Kasumi-1 (cell line): ENCODE results near the gene ATP6AP2.
"Not testable (repeated sequence)": the region's sequence is repeated elsewhere in the genome, so short reads cannot be mapped to it uniquely, and the experiment has no call there.

ENCODE experiments used
- DNase-seq, 2 experiments: peaks; one replicate each; lab custom pipeline; 2025; lab: John Stamatoyannopoulos, UW

The ATP6AP2 gene, protein sequence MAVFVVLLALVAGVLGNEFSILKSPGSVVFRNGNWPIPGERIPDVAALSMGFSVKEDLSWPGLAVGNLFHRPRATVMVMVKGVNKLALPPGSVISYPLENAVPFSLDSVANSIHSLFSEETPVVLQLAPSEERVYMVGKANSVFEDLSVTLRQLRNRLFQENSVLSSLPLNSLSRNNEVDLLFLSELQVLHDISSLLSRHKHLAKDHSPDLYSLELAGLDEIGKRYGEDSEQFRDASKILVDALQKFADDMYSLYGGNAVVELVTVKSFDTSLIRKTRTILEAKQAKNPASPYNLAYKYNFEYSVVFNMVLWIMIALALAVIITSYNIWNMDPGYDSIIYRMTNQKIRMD

DNA sequence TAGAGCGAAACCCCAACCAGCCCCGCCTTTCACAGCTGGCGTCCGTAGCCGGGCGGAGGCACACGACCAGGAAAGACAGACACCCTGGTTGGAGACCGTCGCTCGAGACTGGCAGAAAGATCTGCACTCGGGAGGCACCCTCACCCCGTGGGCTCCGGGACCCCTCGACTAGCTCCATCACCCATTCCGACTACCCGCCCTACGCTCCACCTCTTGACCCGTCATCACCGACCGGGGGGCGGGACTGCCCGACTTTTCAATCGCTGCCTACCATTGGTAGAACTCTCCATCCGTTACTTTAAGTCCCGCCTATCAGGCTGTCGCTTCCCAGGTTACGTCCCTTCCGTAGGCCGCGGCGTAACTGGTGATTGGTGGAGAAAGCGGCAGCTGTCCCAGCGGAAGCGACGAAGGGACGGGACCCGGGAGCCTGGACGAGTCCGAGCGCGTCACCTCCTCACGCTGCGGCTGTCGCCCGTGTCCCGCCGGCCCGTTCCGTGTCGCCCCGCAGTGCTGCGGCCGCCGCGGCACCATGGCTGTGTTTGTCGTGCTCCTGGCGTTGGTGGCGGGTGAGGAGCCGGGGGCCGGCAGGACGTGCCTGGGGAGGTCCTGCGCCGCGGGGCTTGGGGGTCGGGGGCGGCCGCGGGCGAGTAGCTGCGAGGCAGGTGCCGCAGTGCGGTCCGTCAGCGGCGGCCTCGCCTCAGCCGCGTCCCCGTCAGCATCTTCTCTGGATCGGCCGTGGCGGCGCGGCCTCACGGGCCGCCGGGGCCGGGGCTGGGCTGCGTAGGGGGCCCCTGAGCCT lies at the start of gene ATP6AP2:
Gene ATP6AP2 (plus strand): TSS at position 434 of the 799 bp plus-strand sequence. CDS start 96 bp downstream, at position 530.
- DNase-seq = peak; percentile 85 to 92

DNA sequence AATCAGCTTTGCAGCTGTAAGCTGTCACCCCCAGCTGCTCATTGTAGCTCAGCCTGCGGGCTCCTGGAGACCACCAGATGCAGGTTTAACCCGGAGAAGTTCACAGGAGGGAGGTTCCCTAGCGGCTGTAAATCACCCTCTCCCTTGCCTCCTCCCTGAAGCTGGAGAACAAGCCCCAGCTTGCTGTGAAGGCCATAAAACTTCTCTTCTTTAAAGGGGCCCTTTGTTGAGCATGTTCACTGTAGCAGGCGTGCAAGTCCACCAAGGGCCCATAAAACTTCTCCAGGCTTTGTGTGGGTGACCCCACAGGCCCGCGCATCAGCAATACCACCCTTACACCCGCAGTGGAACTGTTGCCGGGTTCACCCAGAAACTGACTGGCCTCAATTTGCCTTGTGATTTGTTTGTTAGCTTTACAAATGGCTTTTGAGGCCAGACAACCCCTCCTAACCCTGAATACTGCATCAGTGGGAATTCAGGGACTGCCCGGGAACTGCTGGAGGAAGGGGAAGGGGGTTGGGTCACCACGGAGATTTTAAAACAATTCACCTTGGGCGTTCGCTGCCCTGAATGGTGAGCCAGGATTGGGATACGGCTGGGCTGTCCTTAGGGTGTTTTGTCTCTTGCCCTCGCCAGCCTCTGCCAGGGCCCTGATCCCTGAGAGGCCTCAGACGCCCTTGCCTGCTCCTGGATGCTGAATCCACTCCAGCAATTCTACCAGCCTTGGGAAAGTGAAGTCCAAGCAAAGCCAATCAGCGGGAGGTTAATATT lies 49.5 kb upstream of the ATP6AP2 start:
- DNase-seq = no peak

DNA sequence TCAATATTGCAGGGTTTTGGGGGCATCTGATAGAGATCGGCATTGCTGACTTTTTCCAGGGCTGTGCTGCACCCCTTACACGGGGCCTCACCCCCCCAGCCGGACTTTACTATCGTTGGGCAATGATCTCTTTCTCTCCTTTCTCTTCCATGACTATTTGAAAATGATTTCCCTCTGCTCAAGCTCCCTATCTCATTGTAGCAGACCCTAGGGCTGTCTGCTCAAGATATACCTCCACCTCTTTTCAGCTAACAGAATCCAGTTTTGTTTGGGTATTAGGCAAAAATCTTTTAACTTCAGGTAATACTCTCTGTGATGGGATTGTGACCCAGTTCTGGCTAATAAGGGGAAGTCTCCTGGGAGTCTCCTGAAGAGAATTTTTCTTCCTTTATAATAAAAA lies 43.5 kb upstream of the ATP6AP2 start:
- DNase-seq = no peak

DNA sequence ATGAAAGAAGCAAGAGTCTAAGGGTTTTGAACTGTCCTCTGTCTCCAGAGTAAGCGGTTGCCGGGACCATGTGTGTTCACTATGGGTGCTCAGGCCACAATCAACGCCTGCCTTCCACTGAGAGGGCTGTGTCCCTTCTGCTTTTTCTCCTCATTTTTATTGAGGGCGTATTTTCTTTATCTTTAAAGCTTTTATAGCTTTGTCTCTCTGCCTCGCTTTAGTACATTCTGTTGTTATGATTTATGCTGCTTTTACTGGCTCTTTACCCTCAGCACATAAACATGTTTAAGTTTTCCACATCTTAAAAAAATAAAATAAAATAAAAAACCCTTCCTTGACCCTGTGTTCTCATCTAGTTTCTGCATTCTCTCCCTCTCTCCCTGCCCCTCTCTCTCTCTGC lies 42.4 kb upstream of the ATP6AP2 start:
- DNase-seq = no peak

DNA sequence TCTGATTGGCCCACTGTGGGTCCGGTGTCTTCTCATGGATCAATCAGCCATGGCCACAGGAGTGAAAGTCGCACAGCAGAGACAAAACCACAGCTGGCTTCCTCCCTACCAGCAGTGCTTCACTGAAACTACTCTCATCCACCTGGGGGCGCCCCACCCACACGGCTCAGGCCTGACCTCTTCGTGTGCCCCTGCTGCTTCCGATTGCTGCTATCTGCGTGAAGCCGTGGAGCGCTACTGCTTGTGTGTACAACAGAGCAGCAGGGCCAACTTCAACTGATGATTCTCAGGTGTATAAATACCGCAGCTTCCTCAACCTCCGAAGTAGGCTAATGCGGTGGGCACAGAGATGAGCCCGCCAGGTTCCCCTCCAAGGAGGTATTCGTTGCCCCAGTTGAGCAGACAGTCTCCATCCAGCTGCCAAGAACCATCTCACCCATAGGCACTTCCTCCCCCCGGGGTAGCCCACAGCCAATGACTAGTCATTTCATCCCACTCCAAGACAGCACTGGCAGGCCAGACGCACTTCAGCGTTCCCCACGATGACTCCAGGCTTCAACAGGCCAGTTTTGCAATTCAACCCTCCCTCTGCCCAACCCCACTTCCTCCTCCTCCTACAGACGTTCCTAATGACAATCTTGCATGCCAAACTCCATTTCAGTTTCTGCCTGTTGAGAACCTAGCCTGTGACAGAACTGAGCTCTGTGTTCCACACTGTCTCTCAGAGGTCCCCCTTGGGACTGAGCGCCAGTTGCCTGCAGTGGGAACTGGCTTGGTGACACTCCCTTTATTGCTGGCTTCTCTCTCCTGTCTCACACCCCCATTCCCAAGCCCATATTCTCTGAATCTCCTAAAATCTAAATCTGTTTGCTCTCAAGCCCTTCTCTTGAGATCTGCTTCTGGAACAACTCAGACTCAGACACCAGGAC lies 41.3 kb upstream of the ATP6AP2 start:
- DNase-seq = peak; percentile 67 to 70

DNA sequence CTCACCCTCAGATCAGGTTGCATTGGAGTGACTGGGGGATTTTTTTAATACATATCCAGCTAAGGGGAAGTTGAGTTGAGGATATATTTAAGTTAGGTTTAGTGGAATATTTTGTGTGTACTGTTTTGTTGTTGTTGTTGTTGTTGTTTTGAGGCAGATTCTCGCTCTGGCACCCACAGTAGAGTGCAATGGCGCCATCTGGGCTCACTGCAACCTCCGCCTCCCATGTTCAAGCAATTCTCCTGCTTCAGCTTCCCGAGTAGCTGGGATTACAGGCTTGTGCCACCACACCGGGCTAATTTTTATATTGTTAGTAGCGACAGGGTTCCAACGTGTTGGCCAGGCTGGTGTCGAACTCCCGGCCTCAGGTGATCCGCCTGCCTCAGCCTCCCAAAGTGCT lies 38.6 kb upstream of the ATP6AP2 start:
- DNase-seq = no peak

DNA sequence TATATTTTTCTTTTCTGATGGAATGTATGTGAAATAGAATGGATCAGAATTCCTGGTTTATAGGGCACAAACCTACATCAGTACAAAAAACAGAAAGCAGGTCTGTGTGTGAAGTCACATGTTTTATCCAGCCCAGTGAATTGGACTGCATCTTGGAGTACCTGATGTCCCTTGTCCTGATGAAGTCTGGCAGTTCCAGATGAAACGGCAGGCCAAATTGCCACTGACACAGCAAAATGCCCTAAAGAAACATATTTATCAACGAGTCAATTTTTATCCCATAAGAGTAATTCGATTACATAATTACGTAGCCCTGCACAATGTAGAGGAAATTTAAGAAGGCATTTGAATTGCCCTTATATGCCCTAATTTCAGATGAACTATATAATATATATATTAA lies 37.8 kb upstream of the ATP6AP2 start:
- DNase-seq = no peak

DNA sequence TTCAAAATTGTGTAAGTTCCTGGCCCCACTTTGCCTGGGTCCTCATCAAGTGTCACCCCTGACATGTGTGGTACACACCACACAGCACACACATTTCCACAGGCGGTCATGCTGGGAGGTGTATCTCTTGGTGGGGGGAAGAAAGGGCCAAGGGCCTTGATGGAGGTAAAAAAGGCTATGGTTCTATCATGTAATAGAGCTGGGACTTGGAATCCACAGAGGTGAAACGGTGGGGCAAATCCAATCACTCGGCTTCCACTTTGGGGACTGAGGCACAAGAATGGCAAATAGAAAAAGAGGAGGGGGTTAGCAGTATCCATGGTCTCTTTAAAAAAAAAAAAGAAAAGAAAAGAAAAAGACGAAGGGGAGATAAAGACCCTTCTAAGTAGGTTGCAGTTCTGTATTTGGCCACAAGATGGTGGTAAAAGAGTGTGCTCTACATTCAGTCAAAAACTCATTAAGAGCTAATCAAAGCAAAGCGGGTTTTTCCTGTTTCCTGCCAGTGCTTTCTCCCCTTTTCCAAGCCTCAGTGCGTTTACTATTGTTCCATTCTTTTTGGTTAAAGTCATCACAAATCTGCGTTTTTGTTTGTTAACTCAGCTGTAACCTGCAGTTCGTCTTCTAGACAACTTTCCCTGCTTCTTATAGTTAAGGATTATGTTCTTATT lies 37.0 kb upstream of the ATP6AP2 start:
- DNase-seq = peak; percentile 14 to 45

DNA sequence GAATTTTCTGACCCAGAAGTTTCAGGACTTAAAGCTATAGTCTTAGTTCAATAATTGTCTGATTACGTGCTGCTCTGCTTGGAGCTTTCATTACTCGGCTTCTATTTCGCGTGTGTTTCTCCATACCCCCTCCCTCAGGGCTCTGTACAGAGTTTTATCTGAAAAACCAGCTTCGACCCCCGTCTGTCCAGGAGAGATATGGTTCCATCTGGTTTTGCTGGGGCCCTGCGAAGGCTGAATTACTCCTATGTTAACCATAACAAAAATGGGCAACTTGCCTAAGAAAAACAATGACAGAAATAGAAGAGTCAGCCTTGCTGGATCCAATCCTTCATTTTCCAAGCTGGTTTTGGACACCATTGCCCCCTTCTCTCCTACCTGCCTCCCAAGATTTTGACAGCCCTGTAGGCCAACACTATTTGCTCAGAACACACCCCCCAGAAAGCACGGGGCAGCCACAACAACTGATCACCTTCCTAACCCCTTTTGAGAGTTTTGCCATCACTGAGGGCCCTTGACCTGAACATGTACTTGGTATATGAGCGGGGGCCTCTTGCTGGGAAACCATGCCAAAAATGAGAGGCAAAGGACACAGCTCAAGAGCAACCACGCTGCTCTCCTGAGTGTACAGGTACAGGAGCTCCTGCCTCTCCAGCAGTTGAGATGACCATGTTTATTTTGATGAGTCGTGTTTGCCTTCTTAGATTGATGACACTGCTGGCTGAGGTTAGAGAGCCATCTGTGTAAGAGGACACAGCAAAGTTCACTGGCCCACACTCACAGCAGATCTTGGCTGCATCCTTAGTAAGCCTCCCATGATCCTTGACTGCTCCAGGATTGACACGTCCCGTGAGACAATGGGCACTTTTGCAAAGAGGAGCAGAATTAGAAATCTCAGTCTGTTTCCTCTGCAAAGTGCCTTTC lies 36.2 kb upstream of the ATP6AP2 start:
- no peak for DNase-seq

DNA sequence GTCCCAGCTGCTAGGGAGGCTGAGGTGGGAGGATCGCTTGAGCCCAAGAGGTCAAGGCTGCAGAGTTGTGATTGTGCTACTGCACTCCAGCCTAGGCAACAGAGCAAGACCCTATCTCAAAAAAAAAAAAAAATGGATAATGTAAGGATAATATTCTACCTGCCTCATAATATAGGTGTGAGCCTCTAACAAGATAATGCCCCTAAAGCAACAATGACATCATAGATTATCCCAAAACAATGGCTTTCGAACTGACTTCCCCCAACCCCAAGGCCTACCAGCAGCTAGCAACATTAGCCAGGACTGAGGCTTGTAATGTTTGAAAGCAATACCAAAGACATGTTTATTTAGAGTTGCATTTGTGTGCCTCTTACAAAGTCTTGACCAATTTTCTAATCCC lies 33.9 kb upstream of the ATP6AP2 start:
- no peak for DNase-seq

DNA sequence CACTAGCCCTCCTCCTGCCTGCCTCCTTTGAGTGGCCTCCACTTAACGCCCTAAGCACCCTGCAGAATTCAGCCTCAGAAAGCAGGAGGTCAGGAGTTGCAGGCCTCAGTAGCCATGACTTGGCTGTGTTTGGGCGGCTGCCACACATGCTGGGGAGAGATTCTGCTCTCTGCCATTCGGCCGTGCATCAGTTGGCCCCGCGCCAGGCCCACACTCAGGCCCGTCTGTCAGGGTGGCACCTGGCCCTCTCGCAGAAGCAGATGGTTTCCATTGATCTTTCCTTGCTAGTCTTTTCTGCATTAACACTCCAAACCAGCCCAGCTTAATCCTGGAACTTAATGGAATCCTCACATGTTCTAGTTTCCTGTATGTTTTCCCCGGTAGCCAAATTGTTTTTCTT lies 30.7 kb upstream of the ATP6AP2 start:
- DNase-seq = no peak

DNA sequence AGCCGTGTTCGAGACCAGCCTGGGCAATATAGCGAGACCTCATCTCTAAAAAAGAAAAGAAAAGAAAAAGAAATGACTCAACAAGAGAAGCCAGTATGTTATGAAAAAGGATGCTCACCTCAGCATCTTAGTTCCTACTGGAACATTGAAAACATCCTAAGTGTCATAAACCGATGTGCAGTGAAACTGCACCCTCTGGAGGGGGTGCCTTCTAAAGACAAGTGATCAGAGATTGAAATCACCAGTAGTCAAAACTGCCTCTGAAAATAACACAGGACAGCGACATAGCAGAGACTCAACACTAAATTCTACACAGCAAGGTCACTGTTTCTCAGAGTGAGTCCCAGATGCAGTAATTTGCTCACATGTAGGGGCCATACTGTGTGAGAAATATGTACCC lies 28.0 kb upstream of the ATP6AP2 start:
- peak in 1 of 2 experiments; percentile 1 for DNase-seq

DNA sequence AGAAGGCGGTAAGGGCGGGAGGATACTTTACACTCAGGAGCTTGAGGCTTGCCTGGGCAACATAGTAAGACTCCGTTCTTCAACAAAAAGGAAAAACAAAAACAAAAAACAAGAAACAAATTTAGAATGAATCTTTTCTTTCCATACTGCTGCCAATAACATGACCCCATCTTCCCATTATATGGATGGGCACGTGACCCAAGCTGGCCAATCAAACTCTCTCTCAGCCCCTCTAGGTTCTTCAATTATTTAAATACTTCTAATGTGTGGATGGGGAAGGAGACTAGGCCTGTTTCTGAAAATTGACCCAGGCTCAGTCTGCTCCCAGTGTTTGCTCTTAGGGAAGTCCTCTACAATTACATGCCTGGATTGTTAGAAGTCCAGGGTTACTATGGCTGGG lies 22.2 kb upstream of the ATP6AP2 start:
- DNase-seq = no peak

DNA sequence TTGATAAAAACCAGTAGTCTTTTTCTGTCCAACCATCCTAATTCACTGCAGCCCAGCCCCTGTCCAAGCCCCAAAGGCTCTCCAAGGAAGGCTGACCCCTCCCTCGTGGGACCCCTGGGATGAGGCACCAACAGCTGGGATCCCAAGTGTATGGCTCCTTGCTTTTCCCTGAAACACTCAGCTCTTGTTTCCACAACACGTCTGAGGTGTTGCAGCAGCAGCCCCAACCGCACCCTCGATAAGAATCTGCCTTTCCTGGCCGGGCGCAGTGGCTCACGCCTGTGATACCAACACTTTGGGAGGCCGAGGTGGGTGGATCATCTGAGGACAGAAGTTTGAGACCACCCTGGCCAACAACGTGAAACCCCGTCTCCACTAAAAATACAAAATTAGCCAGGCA lies 17.0 kb upstream of the ATP6AP2 start:
- DNase-seq = no peak

DNA sequence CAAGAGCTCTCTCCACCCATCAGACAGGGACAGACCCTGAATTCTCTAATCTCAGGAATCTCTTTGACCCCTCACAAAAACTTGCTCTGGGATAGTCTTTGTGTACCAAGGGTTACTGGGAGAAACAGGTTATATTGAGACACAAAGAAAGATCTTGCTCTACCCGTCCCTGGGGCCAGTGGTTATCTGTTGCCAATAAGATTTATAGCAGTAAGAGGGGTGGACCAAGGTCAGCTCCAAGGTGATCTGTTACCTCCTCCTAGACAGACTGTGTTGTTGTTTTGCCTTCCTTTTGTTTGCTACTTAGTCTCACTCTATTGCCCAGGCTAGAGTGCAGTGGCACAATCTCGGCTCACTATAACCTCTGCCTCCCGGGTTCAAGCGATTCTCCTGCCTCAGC lies 16.3 kb upstream of the ATP6AP2 start:
- no peak for DNase-seq

DNA sequence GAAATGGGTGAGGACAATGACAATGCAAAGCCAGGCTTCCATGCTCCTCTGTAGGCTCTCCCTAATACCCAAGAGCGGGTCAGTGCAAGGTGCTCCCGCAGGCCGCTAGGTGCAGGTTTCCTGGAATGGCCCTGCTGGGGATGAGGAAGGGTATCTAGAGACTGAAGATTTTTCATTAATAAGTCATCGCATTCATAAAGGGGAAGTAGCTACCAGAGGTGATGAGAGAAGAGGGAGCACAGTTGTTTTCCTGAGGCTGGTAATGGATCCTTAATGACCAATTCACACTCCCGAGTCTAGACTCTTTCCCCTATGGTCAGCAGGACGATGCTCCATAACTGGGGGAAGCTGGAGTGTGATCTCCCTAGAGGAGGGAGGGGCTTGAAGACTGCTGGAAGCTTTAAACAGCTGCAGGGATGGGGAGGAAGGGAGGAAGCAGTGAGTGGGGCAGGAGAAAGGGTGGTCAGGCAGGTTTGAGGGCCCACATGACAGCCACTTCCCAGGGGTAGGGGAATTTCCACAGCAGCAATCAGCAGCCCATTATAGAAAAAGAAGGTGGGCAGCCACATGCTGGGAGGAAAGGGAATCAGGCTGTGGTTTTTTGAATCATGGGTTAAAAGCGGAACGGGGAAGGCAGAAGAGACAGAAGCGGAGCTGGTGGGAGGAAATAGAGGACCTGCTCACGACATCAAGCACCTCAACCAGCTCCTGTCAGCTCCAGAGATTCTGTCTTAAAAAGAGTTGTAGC lies 10.2 kb upstream of the ATP6AP2 start:
- DNase-seq = peak; percentile 72 to 78

DNA sequence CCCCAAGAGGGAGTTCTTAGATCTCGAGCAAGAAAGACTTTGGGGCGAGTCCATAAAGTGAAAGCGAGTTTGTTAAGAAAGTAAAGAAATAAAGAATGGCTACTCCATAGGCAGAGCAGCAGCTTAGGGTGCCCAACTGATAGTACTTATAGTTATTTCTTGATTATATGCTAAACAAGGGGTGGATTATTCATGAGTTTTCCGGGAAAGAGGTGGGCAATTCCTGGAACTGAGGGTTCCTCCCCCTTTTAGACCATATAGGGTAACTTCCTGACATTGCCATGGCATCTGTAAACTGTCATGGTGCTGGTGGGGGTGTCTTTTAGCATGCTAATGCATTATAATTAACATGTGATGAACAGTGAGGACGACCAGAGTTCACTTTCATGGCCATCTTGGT lies 9.6 kb upstream of the ATP6AP2 start:
- not testable (repeated sequence) for DNase-seq

DNA sequence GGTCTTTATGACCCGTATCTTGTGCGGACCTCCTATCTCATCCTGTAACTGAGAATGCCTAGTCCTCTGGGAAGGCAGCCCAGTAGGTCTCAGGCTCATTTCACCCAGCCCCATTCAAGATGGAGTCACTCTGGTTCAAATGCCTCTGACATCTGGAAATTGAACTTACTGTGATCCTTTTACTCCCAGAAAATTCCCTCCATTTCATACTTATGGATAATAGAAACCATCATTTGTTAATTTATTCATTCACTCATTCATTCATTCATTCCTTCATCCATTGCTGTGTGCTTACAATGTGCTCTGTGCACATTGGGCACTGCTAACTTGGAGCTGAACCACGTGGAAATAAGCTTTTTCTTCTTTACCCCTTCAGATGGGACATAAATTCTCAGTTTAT lies 9.2 kb upstream of the ATP6AP2 start:
- DNase-seq = no peak

DNA sequence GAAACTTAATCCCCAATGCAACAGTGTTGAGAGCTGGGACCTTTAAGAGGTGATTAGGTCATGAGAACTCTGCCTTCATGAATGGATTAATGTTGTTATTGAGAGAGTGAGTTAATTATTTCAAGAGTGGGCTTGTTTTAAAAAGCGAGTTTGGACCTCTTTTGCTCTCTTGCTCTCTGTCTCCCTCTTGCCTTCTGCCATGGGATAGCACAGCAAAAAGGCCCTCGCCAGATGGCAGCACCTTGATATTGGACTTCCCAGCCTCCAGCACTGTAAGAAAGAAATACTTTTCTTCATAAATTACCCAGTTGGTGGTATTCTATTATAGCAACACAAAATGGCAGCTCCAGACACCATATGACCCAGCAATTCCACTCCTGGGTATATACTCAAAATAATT lies 7.0 kb upstream of the ATP6AP2 start:
- DNase-seq = peak; percentile 33 to 51
